CD4-positive, alpha-beta T cell treated with Interleukin-10 for 1 hour (primary cell): Measurements from ENCODE around the gene EPN1.
"Not testable (repeated sequence)": the region's sequence is repeated elsewhere in the genome, so short reads cannot be mapped to it uniquely, and the experiment has no call there.

ENCODE experiments used
- DNase-seq: peaks from one replicate; pipeline ENCODE4 v3.0.0-alpha.2; 2020

The EPN1 gene

GRCh38 chr19:55730378-55730777 is 55.4 kb downstream of the EPN1 start:
- DNase-seq = not testable (repeated sequence)

- no peak for DNase-seq
These were observed 63.3 kb downstream of the EPN1 start, which contains the start of gene NLRP9 for GRCh38 chr19:55738302-55738701. TSS of gene NLRP9 (minus strand) at chr19:55738402. CDS start at chr19:55738374, 28 bp downstream.

GRCh38 chr19:55750715-55751114 is 75.7 kb downstream of the EPN1 start:
- no peak for DNase-seq

- no peak for DNase-seq
These were observed 78.4 kb downstream of the EPN1 start for GRCh38 chr19:55753401-55753800.

GRCh38 chr19:55756808-55757207 is 81.8 kb downstream of the EPN1 start:
- DNase-seq = not testable (repeated sequence)

- DNase-seq = not testable (repeated sequence)
These were observed 83.8 kb downstream of the EPN1 start, which contains the start of gene RFPL4A for GRCh38 chr19:55758797-55759196. TSS of gene RFPL4A (plus strand) at chr19:55759097. CDS start at chr19:55761801, 2,704 bp downstream.
